ENCODE results near the gene CAMSAP2.

Gene CAMSAP2

GRCh38 chr1:200849430-200849829 is 110.7 kb downstream of the CAMSAP2 start:
- DNase-seq, result no peak

GRCh38 chr1:200850554-200850953 is 111.9 kb downstream of the CAMSAP2 start:
- DNase-seq, result no peak

- no peak for DNase-seq
Observed at GRCh38 chr1:200856716-200857357, 118.1 kb downstream of the CAMSAP2 start.

- no peak for DNase-seq
Observed at GRCh38 chr1:200857804-200858203, 119.1 kb downstream of the CAMSAP2 start.

GRCh38 chr1:200861937-200862647 is 123.4 kb downstream of the CAMSAP2 start:
- DNase-seq, result no peak

GRCh38 chr1:200862713-200863415 is 124.2 kb downstream of the CAMSAP2 start:
- DNase-seq, result no peak

- no peak for DNase-seq
Observed at GRCh38 chr1:200866116-200866515, 127.4 kb downstream of the CAMSAP2 start.

GRCh38 chr1:200866521-200866920 is 127.8 kb downstream of the CAMSAP2 start:
- DNase-seq, result no peak

GRCh38 chr1:200867018-200867811 is 128.5 kb downstream of the CAMSAP2 start:
- no peak for DNase-seq

- no peak for DNase-seq
Observed at GRCh38 chr1:200869376-200869752, 130.7 kb downstream of the CAMSAP2 start.

- no peak for DNase-seq
Observed at GRCh38 chr1:200869753-200870391, 131.2 kb downstream of the CAMSAP2 start.

- DNase-seq, result no peak
Observed at GRCh38 chr1:200872446-200873115, 133.9 kb downstream of the CAMSAP2 start, which contains the start of gene GPR25. GPR25 (plus strand) TSS chr1:200872981; CDS start chr1:200873038, 57 bp downstream.

GRCh38 chr1:200873116-200873670 is 134.5 kb downstream of the CAMSAP2 start:
- no peak for DNase-seq

- no peak for DNase-seq
Observed at GRCh38 chr1:200873671-200874397, 135.1 kb downstream of the CAMSAP2 start.

- DNase-seq, result no peak
Observed at GRCh38 chr1:200874694-200875093, 136.0 kb downstream of the CAMSAP2 start.

- DNase-seq, result no peak
Observed at GRCh38 chr1:200875416-200875815, 136.7 kb downstream of the CAMSAP2 start.

- DNase-seq, result no peak
Observed at GRCh38 chr1:200877010-200877409, 138.3 kb downstream of the CAMSAP2 start.

- peak; percentile 17 for DNase-seq
Observed at GRCh38 chr1:200877839-200878551, 139.3 kb downstream of the CAMSAP2 start.

GRCh38 chr1:200880212-200880611 is 141.5 kb downstream of the CAMSAP2 start:
- DNase-seq, result peak; percentile 14

GRCh38 chr1:200883118-200883517 is 144.4 kb downstream of the CAMSAP2 start:
- no peak for DNase-seq

Data from CD4-positive, alpha-beta T cell treated with Interleukin-15 for 1 hour (primary cell).